ENCODE measurements around the gene ANTXR1. TPM values are rescaled to one million over a fixed set of nuclear protein-coding genes. Genes with fewer than 3 reads are reported as not detected.
A peak's percentile ranks its signal among the peaks of the same experiment; 100 is the strongest.

Gene ANTXR1
- total RNA-seq, 8 experiments from 2014 or later: 5.2 to 259 (median 39.8) TPM

- in situ Hi-C loops (cut with MboI; ENCODE audit: low pct_unique_long_range_greater_than_20kb in 2 of 9, low sequenced_read_pairs in 9 of 9, unreplicated experiment in 9 of 9): no loop called here
- H3K27ac ChIP-seq: no peak overlapping the region
- no peaks in the 10 kb centered on the region for H3K4me1 ChIP-seq (replicated peaks in 1 of 2)
- no peak for ATAC-seq (replicated peaks in 6 of 8)
- no peak overlapping the region for H3K4me3 ChIP-seq
- WGBS, 10 experiments: 74 to 100% (median 94%) methylated on average over 1 to 4 of the region's 4 CpGs; no CpG with 5 or more reads in 3 of the 10 experiments
These were observed 111.4 kb downstream of the ANTXR1 start for GRCh38 chr2:69124343-69124742.

GRCh38 chr2:69125816-69126215, 112.8 kb downstream of the ANTXR1 start:
- 71 to 100% (median 100%) methylated on average over 1 to 3 of the region's 3 CpGs; no CpG with 5 or more reads in 1 of the 10 experiments for WGBS, 10 experiments
- Histone ChIP-seq H3K27ac (no peak overlapping the region), H3K4me3 (no peak overlapping the region), H3K4me1 (replicated peaks in 1 of 2) (no peaks in the 10 kb centered on the region)
- ATAC-seq (replicated peaks in 6 of 8): no peak
- in situ Hi-C loops (cut with MboI; ENCODE audit: low pct_unique_long_range_greater_than_20kb in 2 of 9, low sequenced_read_pairs in 9 of 9, unreplicated experiment in 9 of 9): no loop called here

- H3K27ac ChIP-seq: no peak overlapping the region
- in situ Hi-C loops (cut with MboI; ENCODE audit: low pct_unique_long_range_greater_than_20kb in 2 of 9, low sequenced_read_pairs in 9 of 9, unreplicated experiment in 9 of 9): no loop called here
- no peak overlapping the region for H3K4me3 ChIP-seq
- H3K4me1 ChIP-seq (replicated peaks in 1 of 2): no peaks in the 10 kb centered on the region
- ATAC-seq (replicated peaks in 6 of 8): no peak
These were observed 113.4 kb downstream of the ANTXR1 start for GRCh38 chr2:69126341-69126740.

- 91 to 100% (median 96%) methylated on average over 2 to 6 of the region's 6 CpGs; no CpG with 5 or more reads in 3 of the 10 experiments for WGBS, 10 experiments
- H3K4me3 ChIP-seq: no peak overlapping the region
- ATAC-seq (replicated peaks in 6 of 8): no peak
- in situ Hi-C loops (cut with MboI; ENCODE audit: low pct_unique_long_range_greater_than_20kb in 2 of 9, low sequenced_read_pairs in 9 of 9, unreplicated experiment in 9 of 9): no loop called here
- H3K27ac ChIP-seq: no peak overlapping the region
- H3K4me1 ChIP-seq (replicated peaks in 1 of 2): no peaks in the 10 kb centered on the region
These were observed 118.5 kb downstream of the ANTXR1 start for GRCh38 chr2:69131452-69131851.

- ATAC-seq (replicated peaks in 6 of 8): no peak
- Histone ChIP-seq H3K4me1 (replicated peaks in 1 of 2) (no peaks in the 10 kb centered on the region), H3K4me3 (no peak overlapping the region), H3K27ac (no peak overlapping the region)
- in situ Hi-C loops (cut with MboI; ENCODE audit: low pct_unique_long_range_greater_than_20kb in 2 of 9, low sequenced_read_pairs in 9 of 9, unreplicated experiment in 9 of 9): no loop called here
- WGBS, 10 experiments: 88 to 100% (median 100%) methylated on average over 1 to 4 of the region's 4 CpGs; no CpG with 5 or more reads in 2 of the 10 experiments
These were observed 119.2 kb downstream of the ANTXR1 start for GRCh38 chr2:69131983-69132675.

GRCh38 chr2:69132960-69133590, 120.1 kb downstream of the ANTXR1 start:
- Histone ChIP-seq H3K4me1 (replicated peaks in 1 of 2) (no peaks in the 10 kb centered on the region), H3K4me3 (no peak overlapping the region), H3K27ac (no peak overlapping the region)
- 91 to 100% (median 98%) methylated on average over 1 to 6 of the region's 6 CpGs for whole genome bisulfite sequencing, 10 experiments
- in situ Hi-C loops (cut with MboI; ENCODE audit: low pct_unique_long_range_greater_than_20kb in 2 of 9, low sequenced_read_pairs in 9 of 9, unreplicated experiment in 9 of 9): no loop called here
- no peak for ATAC-seq (replicated peaks in 6 of 8)

- Histone ChIP-seq H3K4me1 (replicated peaks in 1 of 2) (no peaks in the 10 kb centered on the region), H3K27ac (no peak overlapping the region), H3K4me3 (no peak overlapping the region)
- 80 to 93% (median 87%) methylated on average over 1 to 3 of the region's 3 CpGs; no CpG with 5 or more reads in 3 of the 10 experiments for WGBS, 10 experiments
- in situ Hi-C loops (cut with MboI; ENCODE audit: low pct_unique_long_range_greater_than_20kb in 2 of 9, low sequenced_read_pairs in 9 of 9, unreplicated experiment in 9 of 9): no loop called here
- ATAC-seq (replicated peaks in 6 of 8): no peak
These were observed 120.9 kb downstream of the ANTXR1 start for GRCh38 chr2:69133898-69134297.

- WGBS, 10 experiments: 20 to 72% (median 60%) methylated on average over 1 to 3 of the region's 3 CpGs; no CpG with 5 or more reads in 3 of the 10 experiments
- ATAC-seq (replicated peaks in 6 of 8): no peak
- in situ Hi-C loops (cut with MboI; ENCODE audit: low pct_unique_long_range_greater_than_20kb in 2 of 9, low sequenced_read_pairs in 9 of 9, unreplicated experiment in 9 of 9): no loop called here
These were observed 121.4 kb downstream of the ANTXR1 start for GRCh38 chr2:69134306-69134945.

GRCh38 chr2:69138247-69138772, 125.3 kb downstream of the ANTXR1 start:
- ATAC-seq (replicated peaks in 6 of 8): peak in 3 of 8 experiments; percentile 27 to 72 (median 28)
- WGBS, 10 experiments: 3 to 100% (median 63%) methylated on average over 1 to 5 of the region's 5 CpGs; no CpG with 5 or more reads in 1 of the 10 experiments
- in situ Hi-C loops (cut with MboI; ENCODE audit: low pct_unique_long_range_greater_than_20kb in 2 of 9, low sequenced_read_pairs in 9 of 9, unreplicated experiment in 9 of 9): no loop called here

More at GRCh38 chr2:69134306-69134945, 121.4 kb downstream of the ANTXR1 start:
- Histone ChIP-seq H3K4me3 (no peak overlapping the region), H3K27ac (no peak overlapping the region), H3K4me1 (replicated peaks in 1 of 2) (no peaks in the 10 kb centered on the region)

GRCh38 chr2:69138793-69139459, 125.9 kb downstream of the ANTXR1 start:
- WGBS, 10 experiments: 0 to 67% (median 40%) methylated on average over 1 of the region's 1 CpG; no CpG with 5 or more reads in 7 of the 10 experiments
- in situ Hi-C loops (cut with MboI; ENCODE audit: low pct_unique_long_range_greater_than_20kb in 2 of 9, low sequenced_read_pairs in 9 of 9, unreplicated experiment in 9 of 9): no loop called here
- no peaks in the 10 kb centered on the region for H3K4me1 ChIP-seq (replicated peaks in 1 of 2)
- H3K4me3 ChIP-seq: no peak overlapping the region
- no peak overlapping the region for H3K27ac ChIP-seq
- peak in 2 of 8 experiments; percentile 96 to 97 for ATAC-seq (replicated peaks in 6 of 8)

More at GRCh38 chr2:69138247-69138772, 125.3 kb downstream of the ANTXR1 start:
- Histone ChIP-seq H3K27ac (no peak overlapping the region), H3K4me1 (replicated peaks in 1 of 2) (no peaks in the 10 kb centered on the region), H3K4me3 (no peak overlapping the region)

GRCh38 chr2:69139778-69140670, 127.0 kb downstream of the ANTXR1 start:
- WGBS, 10 experiments: 30 to 100% (median 83%) methylated on average over 1 to 5 of the region's 5 CpGs
- Histone ChIP-seq H3K4me3 (no peak overlapping the region), H3K4me1 (replicated peaks in 1 of 2) (no peaks in the 10 kb centered on the region), H3K27ac (no peak overlapping the region)
- in situ Hi-C loops (cut with MboI; ENCODE audit: low pct_unique_long_range_greater_than_20kb in 2 of 9, low sequenced_read_pairs in 9 of 9, unreplicated experiment in 9 of 9): no loop called here
- ATAC-seq (replicated peaks in 6 of 8): no peak

GRCh38 chr2:69141061-69141460, 128.1 kb downstream of the ANTXR1 start:
- in situ Hi-C loops (cut with MboI; ENCODE audit: low pct_unique_long_range_greater_than_20kb in 2 of 9, low sequenced_read_pairs in 9 of 9, unreplicated experiment in 9 of 9): no loop called here
- ATAC-seq (replicated peaks in 6 of 8): no peak
- Histone ChIP-seq H3K27ac (no peak overlapping the region), H3K4me3 (no peak overlapping the region), H3K4me1 (replicated peaks in 1 of 2) (no peaks in the 10 kb centered on the region)
- 71 to 100% (median 100%) methylated on average over 1 of the region's 1 CpG; no CpG with 5 or more reads in 7 of the 10 experiments for WGBS, 10 experiments

All from motor neuron (in vitro differentiated cells).